Adrenal gland (tissue), 12 donors: ENCODE measurements around the gene AFAP1L1. TPM values are rescaled to one million over a fixed set of nuclear protein-coding genes. Genes with fewer than 3 reads are reported as not detected.

Source experiments
- DNase-seq, 7 donors: peaks; one replicate each; pipeline ENCODE4 v3.0.0-alpha.2; 2019 to 2020
- H3K27ac ChIP-seq, 5 donors: fragments of 200-600 bp; sonication (generic) in 4 of 5; 1 replicate in 3 of 5; 2 replicates in 2 of 5; pipeline versions ENCODE4 v1.5.1 to v1.8.0; 2016 to 2020; ENCODE audit warnings: mild to moderate bottlenecking in 1 of 5
- H3K27me3 ChIP-seq: fragments of 200-600 bp; 2 replicates; pipeline ENCODE4 v1.8.0; 2021
- H3K36me3 ChIP-seq, 2 donors: fragments of 200-600 bp; replicated peaks in 1 of 2; 1 replicate in 1 of 2; 2 replicates in 1 of 2; pipeline versions ENCODE4 v1.5.1 to v1.8.0; 2018 to 2022
- H3K4me1 ChIP-seq, 2 donors: fragments of 200-600 bp; replicated peaks in 1 of 2; 1 replicate in 1 of 2; 2 replicates in 1 of 2; pipeline versions ENCODE4 v1.5.1 to v1.8.0; 2018 to 2021
- H3K4me3 ChIP-seq, 4 donors: fragments of 200-600 bp; sonication (generic) in 3 of 4; one replicate each; pipeline ENCODE4 v1.5.1; 2016 to 2018
- H3K9me3 ChIP-seq, 3 donors: fragments of 200-600 bp; sonication (generic) in 1 of 3; replicated peaks in 1 of 3; 1 replicate in 2 of 3; 2 replicates in 1 of 3; pipeline versions ENCODE4 v1.5.1 to v1.8.0; 2016 to 2021
- CTCF ChIP-seq, 6 experiments: fragments of 450-650 bp in 4 of 6; fragments of 200-600 bp in 2 of 6; sonication (generic) in 1 of 6; IDR thresholded peaks; 1 replicate in 5 of 6; 2 replicates in 1 of 6; pipeline versions ENCODE4 v1.5.1 to v1.8.0; 2016 to 2021; ENCODE audit warnings: antibody characterized with exemption in 6 of 6, mild to moderate bottlenecking in 2 of 6, moderate library complexity in 1 of 6
- POLR2A ChIP-seq, 2 donors: fragments of 450-650 bp; IDR thresholded peaks; one replicate each; pipeline ENCODE4 v1.6.1; 2017; ENCODE audit warnings: antibody characterized with exemption in 2 of 2, mild to moderate bottlenecking in 2 of 2, moderate library complexity in 1 of 2
- WGBS, 4 donors: extraction: QIAGEN DNeasy Blood & Tissue Kit in 2 of 4; methylation state at CpG; one replicate each; pipeline versions ENCODE4 v1.1.5 to v1.1.7; 2013 to 2017; 5-methylcytosine and 5-hydroxymethylcytosine counted together
- intact Hi-C, 2 donors: fragments of 100-400 bp; cut with DNase I; formaldehyde crosslinking; loops; one replicate each; pipeline versions ENCODE4 v1.14.1 to v1.15.0; 2022 to 2023
- polyA plus RNA-seq, 3 donors: library from polyadenylated mRNA; stranded (reverse); fragments of 200-250 nt in 2 of 3; fragments of 350-450 nt in 1 of 3; fragmentation: Illumina TruSeq in 1 of 3; extraction: RNeasy Lipid Tissue Mini Kit (QIAGEN cat#74804) in 1 of 3; gene quantifications; one replicate each; pipeline ENCODE4 v1.2.3, GENCODE V29; 2013 to 2014
- total RNA-seq, 9 donors: library from RNA; depleted of rRNA in 4 of 9; stranded (reverse); fragments of >200 nt in 4 of 9; fragments of 120-200 nt in 1 of 9; fragmentation: NEBNext Ultra II Directional in 1 of 9; extraction: Animal tissue kit (Norgen Biotek cat#: 25700) in 1 of 9; gene quantifications; one replicate each; pipeline versions ENCODE4 v1.1.0 to v1.2.4, GENCODE V29; 2013 to 2023
- donor health status: healthy with polysubstance abuse.
- donor health status: Bipolar disorder and iron deficiency.
- donor health status: DM: yes; HTN: yes; CAD: no.
- donor health status: DM: no; HTN: no; CAD: no.
- donor health status: DM: no; HTN: no; CAD: no.
- donor health status: DM: yes; HTN: yes; CAD: no.

AFAP1L1 gene
- total and polyA plus RNA-seq, 12 donors = 4.3 to 13.4 (median 9.3) TPM

- intact Hi-C loops = no loop called here
- Histone ChIP-seq H3K27me3 (no peaks in the 10 kb centered on the region), H3K4me3 (no peak overlapping the region), H3K4me1 (peaks cover 30 to 71% of the 10 kb centered on the region in 2 donors), H3K9me3 (no peaks in the 10 kb centered on the region), H3K36me3 (no peaks in the 10 kb centered on the region), H3K27ac (peak overlapping the region; percentile 40 to 90 (median 80))
- WGBS, 4 donors = 65 to 83% (median 69%) methylated on average over 4 to 5 of the region's 5 CpGs
- DNase-seq = no peak
- TF ChIP-seq POLR2A (IDR thresholded peaks at IDR 0.05) = no peak
- no peak for TF ChIP-seq CTCF (IDR thresholded peaks at IDR 0.05)
These were observed 114.5 kb downstream of the AFAP1L1 start for GRCh38 chr5:149386166-149386565.

GRCh38 chr5:149387081-149387631 is 115.5 kb downstream of the AFAP1L1 start:
- 27 to 36% (median 31%) methylated on average over 9 of the region's 9 CpGs for WGBS, 4 donors
- Histone ChIP-seq H3K36me3 (no peaks in the 10 kb centered on the region), H3K9me3 (no peaks in the 10 kb centered on the region), H3K27me3 (no peaks in the 10 kb centered on the region), H3K4me3 (no peak overlapping the region), H3K4me1 (peaks cover 28 to 61% of the 10 kb centered on the region in 2 donors), H3K27ac (peak overlapping the region; percentile 45 to 90 (median 80))
- TF ChIP-seq POLR2A (IDR thresholded peaks at IDR 0.05) (no peak), CTCF (IDR thresholded peaks at IDR 0.05) (no peak)
- intact Hi-C loops = no loop called here
- DNase-seq = peak in 5 of 7 donors; percentile 57 to 71 (median 70)

GRCh38 chr5:149387982-149388381 is 116.3 kb downstream of the AFAP1L1 start:
- peak overlapping the region; percentile 45 to 90 (median 80) for H3K27ac ChIP-seq
- intact Hi-C loops = no loop called here
- no peaks in the 10 kb centered on the region for H3K36me3 ChIP-seq
- WGBS, 4 donors = 29 to 38% (median 32%) methylated on average over 1 of the region's 1 CpG
- H3K9me3 ChIP-seq = no peaks in the 10 kb centered on the region
- no peaks in the 10 kb centered on the region for H3K27me3 ChIP-seq
- DNase-seq = peak; percentile 68 to 85 (median 73)
- peaks cover 25 to 53% of the 10 kb centered on the region in 2 donors for H3K4me1 ChIP-seq
- TF ChIP-seq CTCF (IDR thresholded peaks at IDR 0.05) (no peak), POLR2A (IDR thresholded peaks at IDR 0.05) (no peak)
- no peak overlapping the region for H3K4me3 ChIP-seq

GRCh38 chr5:149388498-149389190 is 117.0 kb downstream of the AFAP1L1 start:
- TF ChIP-seq CTCF (IDR thresholded peaks at IDR 0.05) = no peak
- TF ChIP-seq POLR2A (IDR thresholded peaks at IDR 0.05) = no peak
- H3K36me3 ChIP-seq = no peaks in the 10 kb centered on the region
- H3K27me3 ChIP-seq = no peaks in the 10 kb centered on the region
- no peak for DNase-seq
- peaks cover 25 to 49% of the 10 kb centered on the region in 2 donors for H3K4me1 ChIP-seq
- no peaks in the 10 kb centered on the region for H3K9me3 ChIP-seq
- intact Hi-C loops = no loop called here
- H3K4me3 ChIP-seq = no peak overlapping the region
- peak overlapping the region; percentile 45 to 90 (median 80) for H3K27ac ChIP-seq
- WGBS, 4 donors = 58 to 90% (median 75%) methylated on average over 7 of the region's 7 CpGs
